ENCODE data around the gene NUBP2. TPM values are rescaled to one million over a fixed set of nuclear protein-coding genes. Genes with fewer than 3 reads are reported as not detected.
A peak's percentile ranks its signal among the peaks of the same experiment; 100 is the strongest.

The NUBP2 gene
- total RNA-seq, 1 experiment from 2014 or later: 50.2 TPM

DNA sequence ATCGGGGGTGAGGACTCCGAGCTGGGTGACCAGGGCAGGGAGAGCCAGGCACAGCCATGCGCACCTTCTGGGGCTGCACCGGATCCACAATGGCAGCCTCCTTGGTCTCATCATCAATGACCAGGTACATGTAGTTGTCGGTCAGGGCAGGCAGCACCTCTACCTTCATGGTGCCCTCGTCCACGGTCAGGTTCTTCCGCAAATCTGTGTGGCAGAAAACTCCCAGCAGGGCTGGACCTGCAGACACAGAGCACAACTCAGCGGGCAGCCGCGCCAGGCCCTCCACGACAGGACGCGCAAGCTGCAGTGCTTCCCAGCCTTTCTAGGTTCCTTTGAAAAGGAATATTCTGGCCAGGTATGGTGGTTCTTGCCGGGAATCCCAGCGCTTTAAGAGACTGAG lies 40.0 kb downstream of the NUBP2 start:
- no peak for DNase-seq (ENCODE audit: extremely low read depth, low read depth)

DNA sequence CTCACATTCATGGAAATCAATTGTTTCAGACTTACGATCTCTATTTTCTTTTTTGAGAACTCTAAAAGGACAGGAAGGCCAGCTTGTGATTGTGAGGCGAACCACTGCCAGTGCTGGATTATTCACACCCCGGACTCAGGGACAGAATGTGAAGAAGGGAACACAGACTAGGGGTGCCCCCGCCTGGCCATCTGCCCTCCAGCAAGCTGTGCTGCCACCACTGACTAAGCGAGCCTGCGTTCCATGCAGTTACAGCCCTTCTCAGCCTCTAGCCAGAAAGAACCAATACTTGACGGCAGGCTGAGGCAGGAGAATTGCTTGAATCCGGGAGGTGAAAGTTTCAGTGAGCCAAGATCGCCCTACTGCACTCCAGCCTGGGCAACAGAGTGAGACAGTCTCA lies 41.1 kb downstream of the NUBP2 start:
- DNase-seq (ENCODE audit: extremely low read depth, low read depth): peak; percentile 58

DNA sequence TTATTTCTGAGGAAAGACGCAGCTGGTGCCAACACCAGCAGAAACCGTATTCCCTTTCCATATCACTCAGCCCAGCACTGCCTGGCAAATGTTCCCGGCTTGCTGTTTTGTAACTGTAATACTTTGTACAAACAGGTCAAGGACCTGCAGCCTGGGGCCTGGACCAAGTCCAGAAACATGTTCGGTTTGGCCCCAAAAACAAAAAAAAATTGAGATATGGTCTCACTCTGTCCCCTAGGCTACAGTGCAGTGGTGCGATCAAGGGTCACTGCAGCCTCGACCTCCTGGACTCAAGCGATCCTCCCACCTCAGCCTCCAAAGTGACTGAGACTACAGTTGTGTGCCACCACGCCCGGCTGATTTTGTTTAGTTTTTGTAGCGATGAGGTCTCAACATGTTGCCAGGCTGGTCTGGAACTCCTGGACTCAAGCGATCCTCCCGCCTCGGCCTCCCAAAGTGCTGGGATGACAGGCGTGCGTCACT lies 42.7 kb downstream of the NUBP2 start:
- no peak for DNase-seq (ENCODE audit: extremely low read depth, low read depth)

DNA sequence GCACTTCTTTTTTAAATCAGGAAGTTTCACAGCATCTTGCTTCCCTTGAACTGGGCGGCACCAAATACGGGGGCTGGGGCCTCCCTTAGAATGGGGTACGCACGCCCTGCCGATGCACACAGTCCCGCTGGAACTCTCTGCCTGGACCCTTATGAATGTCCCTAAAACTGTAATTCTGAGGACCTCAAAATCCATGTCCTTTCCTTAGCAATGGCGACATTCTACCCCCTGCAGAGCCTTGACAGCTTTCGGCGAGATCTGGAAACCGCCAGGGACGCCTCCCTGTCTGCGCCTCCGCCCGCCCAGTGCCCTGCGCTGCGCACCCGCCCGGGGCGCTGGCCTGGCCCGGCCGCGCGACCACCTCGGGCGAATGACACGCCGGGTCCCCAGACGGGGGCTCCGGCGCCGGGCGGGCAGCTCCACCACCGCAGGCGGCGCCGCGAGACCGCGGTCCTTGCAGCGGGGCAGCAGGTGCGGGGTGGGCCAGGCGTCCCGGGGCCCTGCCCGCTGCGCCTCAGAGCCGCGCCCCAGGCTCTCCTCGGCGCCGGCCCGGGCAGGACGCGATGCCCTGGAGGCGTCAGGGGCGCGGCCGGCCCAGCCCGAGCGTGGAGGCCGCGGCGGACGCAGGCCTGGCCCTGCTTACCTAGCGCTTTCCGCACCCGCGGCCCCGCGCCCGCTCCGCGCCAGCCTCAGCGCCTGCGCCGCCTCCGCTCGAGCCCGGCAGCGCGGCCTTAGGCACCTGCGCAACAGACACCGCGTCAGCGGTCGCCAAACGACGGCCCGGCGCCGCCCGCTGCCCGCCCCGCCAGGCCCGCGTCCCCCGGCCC lies 43.3 kb downstream of the NUBP2 start:
- peak; percentile 40 for DNase-seq (ENCODE audit: extremely low read depth, low read depth)

DNA sequence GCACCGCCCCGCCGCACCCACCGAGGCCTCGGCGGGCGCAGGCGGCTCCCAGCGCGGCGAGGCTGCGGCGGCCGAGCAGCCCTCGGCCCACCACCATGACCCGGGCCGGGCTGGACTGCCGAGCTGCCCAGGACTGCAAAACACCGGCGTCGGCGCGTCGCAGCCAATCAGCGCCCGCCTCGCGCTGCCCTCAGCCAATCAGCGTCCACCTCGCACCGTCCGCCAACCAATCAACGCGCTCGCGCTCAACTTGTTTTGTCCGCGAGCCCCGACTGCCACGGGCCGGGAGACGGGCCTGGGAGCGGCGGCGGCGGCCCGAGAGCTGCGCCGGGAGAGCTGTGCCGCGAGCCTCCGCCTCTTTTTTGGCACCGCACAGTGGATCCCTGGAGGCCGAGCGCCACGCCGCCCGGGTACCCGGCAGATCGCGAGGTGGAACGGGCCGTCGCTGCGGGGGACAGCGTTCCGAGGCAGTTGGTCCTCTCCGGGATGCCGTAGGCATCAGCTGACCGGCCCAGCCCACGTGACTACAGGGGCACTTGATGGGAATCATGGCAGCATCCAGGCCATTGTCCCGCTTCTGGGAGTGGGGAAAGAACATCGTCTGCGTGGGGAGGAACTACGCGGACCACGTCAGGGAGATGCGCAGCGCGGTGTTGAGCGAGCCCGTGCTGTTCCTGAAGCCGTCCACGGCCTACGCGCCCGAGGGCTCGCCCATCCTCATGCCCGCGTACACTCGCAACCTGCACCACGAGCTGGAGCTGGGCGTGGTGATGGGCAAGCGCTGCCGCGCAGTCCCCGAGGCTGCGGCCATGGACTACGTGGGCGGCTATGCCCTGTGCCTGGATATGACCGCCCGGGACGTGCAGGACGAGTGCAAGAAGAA lies 44.2 kb downstream of the NUBP2 start, which contains the start of the genes FAHD1 and HAGH:
TSS of gene FAHD1 (plus strand) at position 516 of the 883 bp plus-strand sequence. CDS start at position 549, 33 bp downstream.
TSS of gene HAGH (minus strand) at position 135 of the 883 bp plus-strand sequence. CDS start at position 97, 38 bp downstream.
- peak; percentile 92 for DNase-seq (ENCODE audit: extremely low read depth, low read depth)

DNA sequence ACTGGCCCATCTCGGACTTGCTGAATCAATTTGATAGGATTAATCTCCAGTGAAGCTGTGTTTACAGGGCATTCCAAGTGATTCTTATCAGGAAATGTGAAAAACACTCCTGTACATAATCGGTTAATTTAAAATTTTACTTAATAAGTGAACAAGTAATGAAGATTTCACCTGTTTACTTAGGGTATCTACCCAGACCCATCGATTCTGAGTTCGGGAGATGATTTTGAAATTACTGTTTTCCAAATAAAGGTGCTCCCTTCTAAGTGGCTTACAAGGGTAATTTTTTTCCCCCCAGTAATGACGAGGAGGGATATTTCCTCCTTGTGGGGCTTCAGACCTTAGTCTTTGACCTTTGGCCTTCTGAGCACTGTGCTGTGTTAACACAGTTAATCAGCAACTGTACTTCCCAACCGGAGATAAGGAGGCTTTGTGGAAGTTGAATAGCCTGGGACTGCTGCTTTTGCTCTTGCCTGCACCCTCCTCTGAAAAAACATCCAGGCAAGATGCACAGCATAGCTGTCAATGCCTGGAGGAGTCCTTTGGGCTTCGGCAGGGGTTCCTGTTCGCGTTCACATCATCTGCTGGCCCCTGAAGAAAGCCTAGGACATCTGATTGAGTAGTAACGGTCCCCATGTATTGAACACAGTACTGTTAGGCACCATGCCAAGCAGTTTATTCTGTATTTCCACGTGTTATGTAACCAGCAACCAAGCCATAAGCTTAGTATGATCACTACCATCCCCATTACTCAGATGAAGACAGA lies 46.1 kb downstream of the NUBP2 start:
- no peak for DNase-seq (ENCODE audit: extremely low read depth, low read depth)

DNA sequence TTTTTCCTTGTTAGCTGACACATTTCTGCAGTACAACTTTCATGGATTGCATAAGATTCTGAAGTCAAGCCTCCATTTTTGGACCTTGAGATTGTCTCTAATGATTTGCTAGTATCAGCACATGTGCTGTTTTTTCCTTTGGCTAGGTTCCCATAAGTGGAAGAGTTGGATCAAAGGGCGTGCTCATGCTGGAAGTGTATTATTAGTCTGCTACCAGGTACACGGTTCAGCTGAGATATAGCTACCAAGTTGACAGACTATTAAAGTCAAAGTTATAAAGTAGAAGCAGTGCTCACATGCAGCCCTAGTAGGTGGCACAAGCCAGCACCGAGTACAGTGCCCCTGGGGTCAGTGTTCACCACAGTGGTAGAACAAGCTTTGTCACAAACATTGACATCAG lies 47.5 kb downstream of the NUBP2 start:
- DNase-seq (ENCODE audit: extremely low read depth, low read depth): no peak

DNA sequence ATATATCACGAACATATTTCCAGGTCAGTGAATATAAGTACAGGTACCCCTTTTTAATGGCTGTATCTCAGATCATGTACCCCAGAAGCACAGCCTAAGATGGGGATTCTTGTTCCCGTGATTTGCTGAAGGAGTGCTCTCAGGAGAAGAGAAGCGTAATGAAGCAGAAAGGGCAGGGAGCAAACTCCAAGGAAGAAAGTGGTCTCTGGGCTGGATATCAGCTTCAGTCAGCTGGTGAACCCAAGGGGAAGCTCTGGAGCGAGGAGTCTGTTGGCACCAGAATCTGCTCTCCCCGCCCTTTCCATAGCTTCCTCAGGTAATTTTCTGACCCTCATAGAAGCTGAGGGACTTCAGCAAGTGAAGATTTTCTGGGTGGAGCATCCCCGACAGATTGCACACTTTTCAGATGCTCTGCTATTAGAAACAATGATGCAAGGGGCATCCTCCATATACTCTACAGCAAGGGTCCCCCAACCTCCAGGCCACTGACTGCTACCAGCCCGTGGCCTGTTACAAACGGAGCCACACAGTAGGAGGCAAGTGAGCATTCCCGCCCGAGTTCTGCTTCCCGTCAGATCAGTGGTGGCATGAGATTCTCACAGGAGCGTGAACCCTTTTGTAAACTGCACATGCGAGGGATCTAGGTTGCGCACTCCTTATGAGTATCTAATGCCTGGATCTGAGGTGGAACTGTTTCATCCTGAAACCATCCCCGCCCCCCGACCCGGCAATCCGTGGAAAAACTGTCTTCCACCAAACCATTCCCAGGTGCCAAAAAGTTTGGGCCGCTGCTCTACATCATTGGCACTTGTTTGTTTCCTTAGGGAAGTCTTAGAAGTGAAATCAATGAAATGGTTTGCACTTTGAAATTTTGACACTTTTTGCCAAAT lies 48.7 kb downstream of the NUBP2 start:
- no peak for DNase-seq (ENCODE audit: extremely low read depth, low read depth)

DNA sequence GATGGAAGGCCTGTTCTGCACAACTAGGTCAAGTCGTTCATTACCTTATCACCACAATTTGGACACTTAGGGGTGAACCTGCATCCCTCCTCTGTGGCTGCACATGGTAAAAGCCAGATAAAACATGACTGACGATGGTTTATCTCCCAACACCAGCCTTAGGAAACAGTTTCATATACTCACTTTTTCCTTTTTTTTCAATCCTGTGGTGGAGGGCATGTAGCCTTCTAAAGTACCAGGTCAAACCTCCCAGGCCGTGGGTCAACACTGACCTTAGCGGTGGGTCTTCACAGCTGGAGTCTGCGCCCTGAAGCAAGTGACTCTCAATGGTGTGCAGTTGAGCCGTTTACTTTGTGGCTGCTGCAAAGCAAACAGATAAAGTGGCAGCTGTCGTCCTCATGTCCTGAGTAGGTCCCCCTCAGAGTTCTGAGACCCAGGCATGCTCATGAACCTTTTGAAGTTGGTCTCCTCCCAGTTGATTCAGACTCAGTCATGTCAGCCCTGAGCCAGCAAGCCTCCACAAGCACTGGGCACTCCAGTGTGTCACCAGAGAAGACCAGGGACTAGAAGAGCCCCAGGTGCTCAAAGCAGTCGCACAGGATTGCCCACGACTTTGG lies 50.2 kb downstream of the NUBP2 start:
- no peak for DNase-seq (ENCODE audit: extremely low read depth, low read depth)

DNA sequence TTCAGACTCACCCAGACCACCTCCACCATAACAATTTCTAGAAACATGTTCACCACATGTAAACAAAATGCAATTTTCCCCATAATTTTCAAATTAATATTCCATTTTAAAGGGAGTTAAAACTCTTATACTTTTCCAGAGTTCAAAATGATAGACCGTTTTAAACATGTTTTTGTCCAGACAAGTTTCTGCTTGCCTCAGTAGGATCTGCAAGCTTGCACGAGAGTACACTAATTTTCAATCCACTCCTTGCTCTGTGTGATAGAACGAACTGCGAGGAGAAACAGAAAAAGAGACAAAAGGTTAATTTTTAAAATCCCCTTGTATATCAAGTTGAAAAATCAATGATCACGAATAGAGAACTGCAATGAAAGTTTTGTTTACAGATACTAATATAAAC lies 51.3 kb downstream of the NUBP2 start:
- DNase-seq (ENCODE audit: extremely low read depth, low read depth): no peak

Small RNA genes within 50 kb of the gene (small RNA-seq; reads per million reads assigned to genes)
- gene MIR3177: 0 to 0.06 reads per million in 2 experiments

Other genes starting within 250 kb of the NUBP2 start
- not detected in 2 replicates for gene TMEM204, start 249.3 kb upstream of the NUBP2 start, total RNA-seq (2014; rRNA removed; shearing (Covaris generic))
- 8.5 and 14.4 TPM in 2 replicates for gene IFT140, start 170.9 kb upstream of the NUBP2 start, total RNA-seq (2014; rRNA removed; shearing (Covaris generic))
- 8.3 and 9.1 TPM in 2 replicates for gene CRAMP1, start 170.6 kb upstream of the NUBP2 start, total RNA-seq (2014; rRNA removed; shearing (Covaris generic))
- 41.6 and 44.8 TPM in 2 replicates for gene JPT2, start 104.7 kb upstream of the NUBP2 start, total RNA-seq (2014; rRNA removed; shearing (Covaris generic))
- 18.1 and 23.0 TPM in 2 replicates for gene MAPK8IP3, start 76.8 kb upstream of the NUBP2 start, total RNA-seq (2014; rRNA removed; shearing (Covaris generic))
- 42.0 and 53.3 TPM in 2 replicates for gene NME3, start 11.4 kb upstream of the NUBP2 start, total RNA-seq (2014; rRNA removed; shearing (Covaris generic))
- gene EME2, start 10.2 kb upstream of the NUBP2 start, total RNA-seq (2014; rRNA removed; shearing (Covaris generic)): 6.0 and 6.9 TPM in 2 replicates
- gene MRPS34, start 9.8 kb upstream of the NUBP2 start, total RNA-seq (2014; rRNA removed; shearing (Covaris generic)): 91.2 and 104 TPM in 2 replicates
- 19.7 and 21.0 TPM in 2 replicates for gene SPSB3, start 389 bp upstream of the NUBP2 start, total RNA-seq (2014; rRNA removed; shearing (Covaris generic))
- not detected in 2 replicates for gene IGFALS, start 10.7 kb downstream of the NUBP2 start, total RNA-seq (2014; rRNA removed; shearing (Covaris generic))
- gene HAGH, start 43.9 kb downstream of the NUBP2 start, total RNA-seq (2014; rRNA removed; shearing (Covaris generic)): 63.2 and 73.9 TPM in 2 replicates
- 29.2 and 33.0 TPM in 2 replicates for gene FAHD1, start 44.2 kb downstream of the NUBP2 start, total RNA-seq (2014; rRNA removed; shearing (Covaris generic))
- 0.97 and 2.5 TPM in 2 replicates for gene MEIOB, start 89.2 kb downstream of the NUBP2 start, total RNA-seq (2014; rRNA removed; shearing (Covaris generic))
- gene HS3ST6, start 135.5 kb downstream of the NUBP2 start, total RNA-seq (2014; rRNA removed; shearing (Covaris generic)): 0.97 and 1.2 TPM in 2 replicates
- gene MSRB1, start 160.2 kb downstream of the NUBP2 start, total RNA-seq (2014; rRNA removed; shearing (Covaris generic)): 5.8 and 7.4 TPM in 2 replicates
- gene RPL3L, start 171.7 kb downstream of the NUBP2 start, total RNA-seq (2014; rRNA removed; shearing (Covaris generic)): not detected in 2 replicates
- gene NDUFB10, start 176.6 kb downstream of the NUBP2 start, total RNA-seq (2014; rRNA removed; shearing (Covaris generic)): 206 and 240 TPM in 2 replicates
- gene RPS2, start 181.9 kb downstream of the NUBP2 start, total RNA-seq (2014; rRNA removed; shearing (Covaris generic)): 5,880 and 6,554 TPM in 2 replicates
- not detected in 2 replicates for gene RNF151, start 183.9 kb downstream of the NUBP2 start, total RNA-seq (2014; rRNA removed; shearing (Covaris generic))
- 32.0 and 34.1 TPM in 2 replicates for gene TBL3, start 189.1 kb downstream of the NUBP2 start, total RNA-seq (2014; rRNA removed; shearing (Covaris generic))
- gene NOXO1, start 198.5 kb downstream of the NUBP2 start, total RNA-seq (2014; rRNA removed; shearing (Covaris generic)): 0.84 TPM in 1 of 2 replicates, not detected in the other
- 26.1 and 30.8 TPM in 2 replicates for gene GFER, start 201.2 kb downstream of the NUBP2 start, total RNA-seq (2014; rRNA removed; shearing (Covaris generic))
- 4.0 and 4.5 TPM in 2 replicates for gene SYNGR3, start 207.0 kb downstream of the NUBP2 start, total RNA-seq (2014; rRNA removed; shearing (Covaris generic))
- 35.1 and 37.1 TPM in 2 replicates for gene ZNF598, start 226.9 kb downstream of the NUBP2 start, total RNA-seq (2014; rRNA removed; shearing (Covaris generic))
- gene NPW, start 236.8 kb downstream of the NUBP2 start, total RNA-seq (2014; rRNA removed; shearing (Covaris generic)): 3.4 and 4.8 TPM in 2 replicates
- gene NHERF2, start 243.9 kb downstream of the NUBP2 start, total RNA-seq (2014; rRNA removed; shearing (Covaris generic)): 11.1 and 13.3 TPM in 2 replicates

Measured in NCI-H460 (cell line).